Spleen (tissue), 11 donors: ENCODE measurements around the gene NCBP3. TPM values are rescaled to one million over a fixed set of nuclear protein-coding genes. Genes with fewer than 3 reads are reported as not detected.
A peak's percentile ranks its signal among the peaks of the same experiment; 100 is the strongest.

Experiments
- DNase-seq: peaks from one replicate; pipeline ENCODE4 v3.0.0-alpha.2; 2020
- H3K27ac ChIP-seq, 8 donors: fragments of 200-600 bp; sonication (generic) in 7 of 8; 1 replicate in 4 of 8; 2 replicates in 4 of 8; pipeline versions ENCODE4 v1.5.0 to v1.8.0; 2016 to 2021; ENCODE audit warnings: inconsistent platforms in 4 of 8, mild to moderate bottlenecking in 4 of 8, moderate library complexity in 1 of 8
- H3K27me3 ChIP-seq, 7 donors: fragments of 200-600 bp; sonication (generic) in 6 of 7; replicated peaks in 1 of 7; 1 replicate in 4 of 7; 2 replicates in 3 of 7; pipeline versions ENCODE4 v1.5.0 to v1.8.0; 2016 to 2021; ENCODE audit warnings: inconsistent platforms in 3 of 7, mild to moderate bottlenecking in 1 of 7
- H3K36me3 ChIP-seq, 6 donors: fragments of 200-600 bp; sonication (generic) in 5 of 6; 1 replicate in 4 of 6; 2 replicates in 2 of 6; pipeline versions ENCODE4 v1.5.0 to v1.8.0; 2016 to 2021; ENCODE audit warnings: inconsistent platforms in 2 of 6
- H3K4me1 ChIP-seq, 6 donors: fragments of 200-600 bp; sonication (generic) in 5 of 6; 1 replicate in 3 of 6; 2 replicates in 3 of 6; pipeline versions ENCODE4 v1.5.0 to v1.8.0; 2016 to 2021; ENCODE audit warnings: inconsistent platforms in 3 of 6
- H3K4me3 ChIP-seq, 8 donors: fragments of 200-600 bp; sonication (generic) in 7 of 8; 1 replicate in 4 of 8; 2 replicates in 4 of 8; pipeline versions ENCODE4 v1.5.0 to v1.8.0; 2016 to 2021; ENCODE audit warnings: inconsistent platforms in 4 of 8, mild to moderate bottlenecking in 4 of 8, moderate library complexity in 2 of 8
- H3K9me3 ChIP-seq, 8 donors: fragments of 200-600 bp; sonication (generic) in 7 of 8; 1 replicate in 4 of 8; 2 replicates in 4 of 8; pipeline versions ENCODE4 v1.5.0 to v1.8.0; 2016 to 2021; ENCODE audit warnings: inconsistent platforms in 4 of 8
- POLR2A ChIP-seq, 3 donors: fragments of 450-650 bp; IDR thresholded peaks; one replicate each; pipeline ENCODE4 v1.5.1; 2017; ENCODE audit warnings: antibody characterized with exemption in 3 of 3, mild to moderate bottlenecking in 1 of 3
- POLR2AphosphoS5 ChIP-seq, 3 donors: sonication (generic); formaldehyde crosslinking; IDR thresholded peaks; one replicate each; pipeline ENCODE4 v1.5.1; 2017; ENCODE audit warnings: antibody characterized with exemption in 3 of 3
- WGBS, 5 donors: extraction: QIAGEN DNeasy Blood & Tissue Kit in 3 of 5; methylation state at CpG; one replicate each; pipeline versions ENCODE4 v1.1.5 to v1.1.7; 2013 to 2018; 5-methylcytosine and 5-hydroxymethylcytosine counted together
- intact Hi-C: fragments of 100-400 bp; cut with DNase I; formaldehyde crosslinking; loops from one replicate; pipeline ENCODE4 v1.15.0; 2023; ENCODE audit warnings: low total_unique reads
- polyA plus RNA-seq, 3 donors: library from polyadenylated mRNA; stranded (reverse); fragments of 200-250 nt; gene quantifications; one replicate each; pipeline ENCODE4 v1.2.1, GENCODE V29; 2013
- total RNA-seq, 7 donors: library from RNA; depleted of rRNA in 3 of 7; stranded (reverse); fragments of >200 nt in 3 of 7; fragmentation: NEBNext Ultra II Directional in 4 of 7; extraction: Animal tissue kit (Norgen Biotek cat#: 25700) in 4 of 7; gene quantifications; one replicate each; pipeline versions ENCODE4 v1.1.0 to v1.2.1, GENCODE V29; 2016 to 2021
- TF ChIP-seq, protein P1 (sequence below), 11 experiments: fragments of 200-600 bp in 7 of 11; fragments of 450-650 bp in 4 of 11; sonication (generic) in 4 of 11; IDR thresholded peaks in 8 of 11; conservative IDR thresholded peaks in 3 of 11; 1 replicate in 7 of 11; 2 replicates in 4 of 11; pipeline versions ENCODE4 v1.4.0 to v1.8.0; 2016 to 2021; ENCODE audit warnings: antibody characterized with exemption in 11 of 11, inconsistent platforms in 4 of 11, mild to moderate bottlenecking in 1 of 11
- donor health status: healthy with polysubstance abuse.
- donor health status: DM: no; HTN: no; CAD: no; lungs with moderate emphysema.
- donor health status: DM: no; HTN: no; CAD: no.
- donor health status: Bipolar disorder and iron deficiency.
- donor health status: healthy.
- donor health status: DM: no; HTN: no; CAD: no.
- donor health status: DM: yes; HTN: yes; CAD: no.

Gene NCBP3
- total and polyA plus RNA-seq, 10 donors = 13.0 to 43.9 (median 32.6) TPM

DNA sequence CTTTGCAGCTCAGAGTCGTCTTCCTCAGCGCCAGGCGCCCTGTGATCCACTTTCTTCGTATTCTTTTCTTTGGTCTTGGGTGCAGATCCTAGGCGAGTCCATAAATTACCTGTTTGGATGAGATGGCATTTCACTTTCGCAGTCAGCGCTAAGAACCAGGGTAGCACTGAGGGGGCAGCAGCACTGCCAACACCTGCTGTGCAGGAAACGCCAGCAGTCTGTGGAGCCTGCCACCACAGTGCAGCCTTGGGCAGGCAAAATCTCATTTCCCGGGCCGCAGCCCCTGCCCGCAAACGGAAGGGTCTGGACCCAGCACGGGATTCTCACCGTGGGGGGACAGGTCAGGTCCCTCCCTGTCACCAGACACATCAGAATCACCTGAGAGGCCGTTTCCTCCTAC, 32.9 kb downstream of the NCBP3 start:
- intact Hi-C loops = no loop called here
- Histone ChIP-seq H3K4me3 (no peak overlapping the region), H3K4me1 (peaks cover 0 to 21% (median 2%) of the 10 kb centered on the region in 6 donors), H3K27me3 (no peaks in the 10 kb centered on the region), H3K36me3 (peaks cover 0 to 100% (median 89%) of the 10 kb centered on the region in 6 donors), H3K9me3 (no peaks in the 10 kb centered on the region), H3K27ac (no peak overlapping the region)
- no peak for DNase-seq
- WGBS, 5 donors = 92 to 96% (median 96%) methylated on average over 15 of the region's 15 CpGs
- TF ChIP-seq, protein P1, sequence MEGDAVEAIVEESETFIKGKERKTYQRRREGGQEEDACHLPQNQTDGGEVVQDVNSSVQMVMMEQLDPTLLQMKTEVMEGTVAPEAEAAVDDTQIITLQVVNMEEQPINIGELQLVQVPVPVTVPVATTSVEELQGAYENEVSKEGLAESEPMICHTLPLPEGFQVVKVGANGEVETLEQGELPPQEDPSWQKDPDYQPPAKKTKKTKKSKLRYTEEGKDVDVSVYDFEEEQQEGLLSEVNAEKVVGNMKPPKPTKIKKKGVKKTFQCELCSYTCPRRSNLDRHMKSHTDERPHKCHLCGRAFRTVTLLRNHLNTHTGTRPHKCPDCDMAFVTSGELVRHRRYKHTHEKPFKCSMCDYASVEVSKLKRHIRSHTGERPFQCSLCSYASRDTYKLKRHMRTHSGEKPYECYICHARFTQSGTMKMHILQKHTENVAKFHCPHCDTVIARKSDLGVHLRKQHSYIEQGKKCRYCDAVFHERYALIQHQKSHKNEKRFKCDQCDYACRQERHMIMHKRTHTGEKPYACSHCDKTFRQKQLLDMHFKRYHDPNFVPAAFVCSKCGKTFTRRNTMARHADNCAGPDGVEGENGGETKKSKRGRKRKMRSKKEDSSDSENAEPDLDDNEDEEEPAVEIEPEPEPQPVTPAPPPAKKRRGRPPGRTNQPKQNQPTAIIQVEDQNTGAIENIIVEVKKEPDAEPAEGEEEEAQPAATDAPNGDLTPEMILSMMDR (IDR thresholded peaks at IDR 0.05 in 8 of 11, conservative IDR thresholded peaks at IDR 0.05 in 3 of 11) = no peak
- TF ChIP-seq POLR2AphosphoS5 (IDR thresholded peaks at IDR 0.05) = no peak
- no peak for TF ChIP-seq POLR2A (IDR thresholded peaks at IDR 0.05)

DNA sequence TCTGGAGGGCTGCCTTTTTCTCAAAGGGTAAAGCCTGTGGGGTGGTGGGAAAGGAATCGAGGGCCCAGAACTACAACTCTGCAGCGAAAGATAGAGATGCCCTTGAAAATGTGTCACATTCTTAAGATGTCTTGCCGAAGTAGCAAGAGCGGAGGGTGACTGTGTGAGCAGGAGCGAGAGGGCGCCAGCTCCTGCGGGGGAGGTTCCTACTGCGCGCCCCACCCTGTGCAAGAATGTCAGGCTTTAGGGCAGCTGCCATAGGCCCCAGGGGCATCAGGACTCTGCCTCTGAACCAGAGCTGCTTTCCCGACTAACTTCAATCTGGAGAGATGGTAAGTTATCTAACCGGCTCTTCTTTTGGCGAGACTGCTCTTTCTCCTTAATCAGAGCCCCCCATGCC, 33.3 kb downstream of the NCBP3 start:
- Histone ChIP-seq H3K27me3 (no peaks in the 10 kb centered on the region), H3K36me3 (peaks cover 0 to 100% (median 89%) of the 10 kb centered on the region in 6 donors), H3K9me3 (no peaks in the 10 kb centered on the region), H3K4me3 (no peak overlapping the region), H3K27ac (no peak overlapping the region), H3K4me1 (peaks cover 0 to 19% (median 2%) of the 10 kb centered on the region in 6 donors)
- intact Hi-C loops = no loop called here
- no peak for DNase-seq
- 90 to 97% (median 93%) methylated on average over 12 of the region's 12 CpGs for WGBS, 5 donors
- TF ChIP-seq POLR2AphosphoS5 (IDR thresholded peaks at IDR 0.05) (peak in 1 of 3 donors; percentile 25), POLR2A (IDR thresholded peaks at IDR 0.05) (no peak)

DNA sequence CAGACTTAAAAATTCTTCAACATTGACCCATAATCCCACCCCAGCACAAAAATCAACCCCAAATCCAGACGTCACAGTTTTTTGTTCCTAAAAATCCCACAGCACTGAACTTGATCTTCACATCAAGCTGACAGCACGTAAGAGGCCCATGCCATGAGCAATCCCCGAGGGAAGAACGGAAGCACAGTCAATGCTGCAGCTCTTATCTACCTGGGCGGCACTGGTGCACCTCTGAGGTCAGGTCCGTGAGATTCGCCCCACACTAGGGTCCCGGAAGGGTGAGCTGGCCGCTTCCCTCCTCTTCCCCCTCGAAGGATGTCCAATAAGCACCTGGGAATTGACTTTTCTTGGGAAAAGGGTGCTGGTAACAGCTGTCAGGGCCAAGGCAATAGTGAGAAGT, 33.8 kb downstream of the NCBP3 start:
- TF ChIP-seq POLR2AphosphoS5 (IDR thresholded peaks at IDR 0.05) (no peak), POLR2A (IDR thresholded peaks at IDR 0.05) (no peak)
- TF ChIP-seq, protein P1 (IDR thresholded peaks at IDR 0.05 in 8 of 11, conservative IDR thresholded peaks at IDR 0.05 in 3 of 11) = no peak
- H3K27me3 ChIP-seq = no peaks in the 10 kb centered on the region
- intact Hi-C loops = no loop called here
- no peak for DNase-seq
- no peaks in the 10 kb centered on the region for H3K9me3 ChIP-seq
- H3K27ac ChIP-seq = no peak overlapping the region
- WGBS, 5 donors = 90 to 97% (median 92%) methylated on average over 9 to 10 of the region's 10 CpGs
- no peak overlapping the region for H3K4me3 ChIP-seq
- H3K4me1 ChIP-seq = peaks cover 0 to 19% (median 2%) of the 10 kb centered on the region in 6 donors
- H3K36me3 ChIP-seq = peaks cover 0 to 100% (median 89%) of the 10 kb centered on the region in 6 donors

DNA sequence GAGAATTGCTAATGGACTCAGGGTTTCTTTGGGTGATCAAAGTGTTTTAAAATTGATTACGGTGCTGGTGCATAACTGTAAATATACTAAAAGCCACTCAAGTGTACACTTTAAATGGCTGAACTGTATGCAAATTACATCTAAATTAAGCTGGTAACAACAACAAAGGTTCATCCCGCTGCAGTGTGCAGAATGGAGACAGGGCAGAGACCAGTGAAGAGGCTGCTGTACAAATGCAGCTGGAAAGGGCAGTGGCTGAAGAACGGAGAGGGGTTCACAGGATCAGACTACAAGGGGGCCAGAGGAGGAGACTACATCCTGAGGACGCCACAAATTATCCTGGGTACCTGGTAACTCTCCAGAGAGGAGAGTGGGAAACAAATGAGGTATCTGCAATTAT, 36.0 kb downstream of the NCBP3 start:
- Histone ChIP-seq H3K27ac (peak overlapping the region in 2 of 8 donors; percentile 13 to 25), H3K36me3 (peaks cover 0 to 100% (median 72%) of the 10 kb centered on the region in 6 donors), H3K27me3 (no peaks in the 10 kb centered on the region), H3K9me3 (no peaks in the 10 kb centered on the region), H3K4me3 (no peak overlapping the region), H3K4me1 (peaks cover 0 to 19% (median 0%) of the 10 kb centered on the region in 6 donors)
- DNase-seq = no peak
- TF ChIP-seq, protein P1 (IDR thresholded peaks at IDR 0.05 in 8 of 11, conservative IDR thresholded peaks at IDR 0.05 in 3 of 11) = no peak
- no peak for TF ChIP-seq POLR2AphosphoS5 (IDR thresholded peaks at IDR 0.05)
- WGBS, 5 donors = 73 to 84% (median 81%) methylated on average over 4 of the region's 4 CpGs
- intact Hi-C loops = no loop called here

DNA sequence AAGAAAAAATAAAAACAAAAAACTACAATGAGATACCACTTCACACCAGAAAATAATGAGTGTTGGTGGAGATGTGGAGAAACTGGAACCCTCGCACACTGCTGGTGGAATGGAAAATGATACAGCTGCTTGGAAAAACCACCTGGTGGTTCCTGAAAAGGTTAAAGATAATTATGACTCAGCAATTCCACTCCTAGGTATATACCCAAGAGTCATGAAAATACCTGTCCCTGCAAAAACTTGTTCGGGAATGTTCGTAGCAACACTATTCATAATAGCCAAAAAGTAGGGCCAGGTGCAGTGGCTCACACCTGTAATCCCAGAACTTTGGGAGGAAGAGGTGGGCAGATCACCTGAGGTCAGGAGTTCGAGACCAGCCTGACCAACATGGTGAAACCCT, 36.9 kb downstream of the NCBP3 start:
- Histone ChIP-seq H3K27me3 (no peaks in the 10 kb centered on the region), H3K4me1 (peaks cover 0 to 27% (median 6%) of the 10 kb centered on the region in 6 donors), H3K27ac (no peak overlapping the region), H3K9me3 (no peaks in the 10 kb centered on the region), H3K4me3 (no peak overlapping the region), H3K36me3 (peaks cover 0 to 92% (median 64%) of the 10 kb centered on the region in 6 donors)
- intact Hi-C loops = no loop called here
- 89 to 96% (median 94%) methylated on average over 4 of the region's 4 CpGs for WGBS, 5 donors
- no peak for DNase-seq
- TF ChIP-seq POLR2A (IDR thresholded peaks at IDR 0.05) (no peak), POLR2AphosphoS5 (IDR thresholded peaks at IDR 0.05) (no peak)
- TF ChIP-seq, protein P1 (IDR thresholded peaks at IDR 0.05 in 8 of 11, conservative IDR thresholded peaks at IDR 0.05 in 3 of 11) = no peak
